Measurements from ENCODE around the gene AGL. TPM values are rescaled to one million over a fixed set of nuclear protein-coding genes. Genes with fewer than 3 reads are reported as not detected.

The AGL gene
- total RNA-seq, 1 donor from 2014 or later, result 9.9 TPM

DNA sequence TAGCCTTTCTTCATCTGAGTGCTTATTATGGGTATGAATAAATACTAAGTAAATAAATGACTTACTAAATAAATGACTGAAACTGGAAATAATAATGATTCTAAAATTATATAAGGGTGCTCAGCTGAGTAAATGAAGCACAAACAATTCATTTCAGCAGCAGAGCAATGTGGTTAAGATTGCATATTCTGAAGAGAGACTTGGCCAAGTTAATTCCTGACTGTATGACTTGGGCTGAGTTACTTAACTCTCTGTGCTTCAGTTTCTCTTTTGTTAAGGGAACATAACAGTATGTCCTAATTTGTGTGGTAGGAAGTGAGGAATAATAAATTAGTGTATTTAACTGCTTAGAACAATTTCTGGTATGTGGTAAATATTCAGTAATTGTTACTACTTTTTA is 19.1 kb downstream of the AGL start:
- H3K27me3 ChIP-seq, result no peaks in the 10 kb centered on the region
- TF ChIP-seq, protein P1, sequence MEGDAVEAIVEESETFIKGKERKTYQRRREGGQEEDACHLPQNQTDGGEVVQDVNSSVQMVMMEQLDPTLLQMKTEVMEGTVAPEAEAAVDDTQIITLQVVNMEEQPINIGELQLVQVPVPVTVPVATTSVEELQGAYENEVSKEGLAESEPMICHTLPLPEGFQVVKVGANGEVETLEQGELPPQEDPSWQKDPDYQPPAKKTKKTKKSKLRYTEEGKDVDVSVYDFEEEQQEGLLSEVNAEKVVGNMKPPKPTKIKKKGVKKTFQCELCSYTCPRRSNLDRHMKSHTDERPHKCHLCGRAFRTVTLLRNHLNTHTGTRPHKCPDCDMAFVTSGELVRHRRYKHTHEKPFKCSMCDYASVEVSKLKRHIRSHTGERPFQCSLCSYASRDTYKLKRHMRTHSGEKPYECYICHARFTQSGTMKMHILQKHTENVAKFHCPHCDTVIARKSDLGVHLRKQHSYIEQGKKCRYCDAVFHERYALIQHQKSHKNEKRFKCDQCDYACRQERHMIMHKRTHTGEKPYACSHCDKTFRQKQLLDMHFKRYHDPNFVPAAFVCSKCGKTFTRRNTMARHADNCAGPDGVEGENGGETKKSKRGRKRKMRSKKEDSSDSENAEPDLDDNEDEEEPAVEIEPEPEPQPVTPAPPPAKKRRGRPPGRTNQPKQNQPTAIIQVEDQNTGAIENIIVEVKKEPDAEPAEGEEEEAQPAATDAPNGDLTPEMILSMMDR (IDR thresholded peaks at IDR 0.05), result no peak
- intact Hi-C loops (cut with DNase I), result no loop called here
- no peak for DNase-seq (ENCODE audit: low spot score in 2 of 2)
- no peak overlapping the region for H3K4me3 ChIP-seq
- H3K27ac ChIP-seq, result no peak overlapping the region
- peaks cover 0 to 7% of the 10 kb centered on the region in 2 donors for H3K36me3 ChIP-seq
- H3K9me3 ChIP-seq, result no peaks in the 10 kb centered on the region
- H3K4me1 ChIP-seq, result peaks cover 0 to 4% of the 10 kb centered on the region in 2 donors

DNA sequence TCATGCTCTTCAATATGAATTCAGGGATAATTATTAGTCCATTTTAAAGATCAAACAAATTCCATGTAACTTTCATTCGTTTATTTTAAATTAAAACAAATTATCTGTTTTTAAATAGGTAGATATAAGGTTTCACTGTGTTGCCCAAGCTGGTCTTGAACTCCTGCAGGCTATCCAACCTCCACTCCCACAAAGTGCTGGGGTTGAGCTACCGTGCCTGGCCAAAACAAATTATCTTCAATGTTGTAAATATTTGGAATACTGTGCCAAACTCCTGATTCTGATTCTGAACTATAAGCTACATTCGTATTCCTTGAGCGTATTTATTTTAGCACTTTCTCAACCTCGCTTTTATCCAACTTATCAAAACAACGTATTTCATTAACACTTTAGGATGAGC is 19.6 kb downstream of the AGL start:
- Histone ChIP-seq H3K9me3 (no peaks in the 10 kb centered on the region), H3K27ac (no peak overlapping the region), H3K36me3 (peaks cover 0 to 3% of the 10 kb centered on the region in 2 donors), H3K4me1 (peaks cover 0 to 4% of the 10 kb centered on the region in 2 donors), H3K27me3 (no peaks in the 10 kb centered on the region), H3K4me3 (no peak overlapping the region)
- intact Hi-C loops (cut with DNase I), result no loop called here
- TF ChIP-seq, protein P1 (IDR thresholded peaks at IDR 0.05), result no peak
- no peak for DNase-seq (ENCODE audit: low spot score in 2 of 2)

DNA sequence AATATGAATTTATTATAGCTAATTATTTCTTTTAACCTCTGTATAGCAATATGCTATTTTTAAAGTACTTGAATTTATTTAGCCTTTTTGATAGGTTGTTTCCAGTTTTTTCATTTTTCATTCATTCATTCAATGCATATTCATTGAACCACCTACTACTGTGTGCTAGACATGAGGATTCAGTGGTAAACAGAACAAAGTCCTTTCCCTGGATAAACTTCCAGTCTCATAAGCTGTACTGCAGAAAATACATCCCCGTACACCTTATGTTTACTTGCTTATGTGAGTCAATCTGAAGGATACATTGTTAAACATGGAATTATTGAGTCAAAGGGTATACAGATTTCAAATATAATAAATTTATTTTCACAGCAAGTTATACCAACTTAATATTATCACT is 21.9 kb downstream of the AGL start:
- H3K9me3 ChIP-seq, result no peaks in the 10 kb centered on the region
- peaks cover 2 to 6% of the 10 kb centered on the region in 2 donors for H3K36me3 ChIP-seq
- peaks cover 0 to 4% of the 10 kb centered on the region in 2 donors for H3K4me1 ChIP-seq
- intact Hi-C loops (cut with DNase I), result no loop called here
- no peak for DNase-seq (ENCODE audit: low spot score in 2 of 2)
- H3K27me3 ChIP-seq, result no peaks in the 10 kb centered on the region
- H3K4me3 ChIP-seq, result no peak overlapping the region
- H3K27ac ChIP-seq, result no peak overlapping the region
- TF ChIP-seq, protein P1 (IDR thresholded peaks at IDR 0.05), result no peak

DNA sequence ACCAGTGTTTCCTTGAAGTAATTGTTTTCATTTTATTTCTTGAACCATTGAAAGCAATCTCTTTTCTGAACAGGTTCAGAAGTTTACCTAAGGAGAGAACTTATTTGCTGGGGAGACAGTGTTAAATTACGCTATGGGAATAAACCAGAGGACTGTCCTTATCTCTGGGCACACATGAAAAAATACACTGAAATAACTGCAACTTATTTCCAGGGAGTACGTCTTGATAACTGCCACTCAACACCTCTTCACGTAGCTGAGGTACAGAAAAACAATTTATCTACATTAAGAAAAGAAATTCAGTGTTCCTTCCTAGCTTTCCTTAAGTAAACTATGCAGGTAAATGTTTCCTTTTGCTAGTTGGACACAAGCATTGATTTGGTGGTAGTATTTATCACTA is 27.4 kb downstream of the AGL start:
- no peaks in the 10 kb centered on the region for H3K27me3 ChIP-seq
- DNase-seq (ENCODE audit: low spot score in 2 of 2), result no peak
- H3K4me1 ChIP-seq, result no peaks in the 10 kb centered on the region
- no peak overlapping the region for H3K4me3 ChIP-seq
- intact Hi-C loops (cut with DNase I), result no loop called here
- H3K27ac ChIP-seq, result no peak overlapping the region
- no peaks in the 10 kb centered on the region for H3K9me3 ChIP-seq
- peaks cover 2 to 22% of the 10 kb centered on the region in 2 donors for H3K36me3 ChIP-seq
- TF ChIP-seq, protein P1 (IDR thresholded peaks at IDR 0.05), result no peak

DNA sequence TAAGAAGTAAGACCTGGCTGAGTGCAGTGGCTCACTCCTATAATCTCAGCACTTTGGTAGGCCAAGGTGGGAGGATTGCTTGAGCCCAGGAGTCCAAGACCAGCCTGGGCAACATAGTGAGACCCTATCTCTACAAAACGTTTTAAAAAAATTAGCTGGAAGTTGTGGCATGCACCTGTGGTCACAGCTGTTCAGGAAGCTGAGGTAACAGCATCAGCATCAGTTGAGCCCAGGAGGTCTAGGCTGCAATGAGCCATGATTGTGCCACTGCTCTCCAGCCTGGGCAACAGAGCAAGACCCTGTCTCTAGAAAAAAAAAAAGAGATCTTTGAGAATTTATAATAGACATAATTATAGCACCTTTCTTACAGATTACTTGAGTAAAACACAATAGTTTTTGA is 36.0 kb downstream of the AGL start:
- TF ChIP-seq, protein P1 (IDR thresholded peaks at IDR 0.05), result no peak
- DNase-seq (ENCODE audit: low spot score in 2 of 2), result no peak
- H3K27me3 ChIP-seq, result no peaks in the 10 kb centered on the region
- H3K4me1 ChIP-seq, result no peaks in the 10 kb centered on the region
- no peak overlapping the region for H3K4me3 ChIP-seq
- no peaks in the 10 kb centered on the region for H3K9me3 ChIP-seq
- H3K27ac ChIP-seq, result no peak overlapping the region
- H3K36me3 ChIP-seq, result peaks cover 26 to 39% of the 10 kb centered on the region in 2 donors
- intact Hi-C loops (cut with DNase I), result no loop called here

DNA sequence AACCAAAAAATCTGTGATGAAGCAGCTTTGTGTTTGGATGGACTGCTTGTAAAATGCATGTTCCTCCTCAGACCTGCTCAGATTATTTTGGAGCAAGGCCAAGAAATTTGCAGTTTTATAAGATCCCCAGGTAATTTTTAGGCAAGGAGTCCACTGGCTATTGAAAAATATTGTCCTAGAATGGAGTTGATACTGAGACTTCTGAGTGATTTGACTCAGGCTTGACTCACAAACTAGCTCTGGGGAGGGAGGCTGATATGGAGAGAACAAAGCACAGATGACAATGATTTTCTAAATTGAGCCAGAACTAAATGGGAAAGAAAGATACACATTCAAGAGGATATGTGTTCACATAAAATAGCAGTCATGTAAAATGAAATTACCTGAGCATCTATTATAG is 36.7 kb downstream of the AGL start:
- no peak overlapping the region for H3K4me3 ChIP-seq
- DNase-seq (ENCODE audit: low spot score in 2 of 2), result no peak
- TF ChIP-seq, protein P1 (IDR thresholded peaks at IDR 0.05), result no peak
- H3K36me3 ChIP-seq, result peaks cover 29 to 33% of the 10 kb centered on the region in 2 donors
- no peak overlapping the region for H3K27ac ChIP-seq
- intact Hi-C loops (cut with DNase I), result no loop called here
- H3K4me1 ChIP-seq, result no peaks in the 10 kb centered on the region
- no peaks in the 10 kb centered on the region for H3K9me3 ChIP-seq
- H3K27me3 ChIP-seq, result no peaks in the 10 kb centered on the region
